SK-N-SH (cell line): ENCODE data around the gene ATF2.
A peak's percentile ranks its signal among the peaks of the same experiment; 100 is the strongest.

ENCODE experiments used
- CTCF ChIP-seq: fragments of 200-600 bp; sonication (generic); IDR thresholded peaks from 2 replicates; pipeline ENCODE4 v1.6.1; 2017; ENCODE audit warnings: antibody characterized with exemption, mild to moderate bottlenecking, moderate library complexity
- EP300 ChIP-seq, 2 experiments: IDR thresholded peaks; 2 replicates each; pipeline versions ENCODE4 v1.4.0 to v1.6.1; 2012; ENCODE audit warnings: borderline replicate concordance in 1 of 2, low read depth in 1 of 2, low read length in 1 of 2
- FOXJ3 ChIP-seq: sonication (generic); formaldehyde crosslinking; IDR thresholded peaks from 2 replicates; pipeline ENCODE4 v1.5.1; 2020; ENCODE audit warnings: mild to moderate bottlenecking, missing genetic modification reagents
- MAX ChIP-seq: IDR thresholded peaks from 2 replicates; pipeline ENCODE4 v1.4.0; 2012; ENCODE audit warnings: low read depth
- POLR2AphosphoS5 ChIP-seq: IDR thresholded peaks from 2 replicates; pipeline ENCODE4 v1.6.1; 2012; ENCODE audit warnings: low read depth, low read length
- RAD21 ChIP-seq: IDR thresholded peaks from 2 replicates; pipeline ENCODE4 v1.6.1; 2012; ENCODE audit warnings: mild to moderate bottlenecking, low read length
- RCOR1 ChIP-seq: fragments of 150-350 bp; IDR thresholded peaks from 2 replicates; pipeline ENCODE4 v1.6.1; 2017; ENCODE audit warnings: antibody characterized with exemption, low read length
- REST ChIP-seq: IDR thresholded peaks from 2 replicates; pipeline ENCODE4 v1.6.1; 2012; ENCODE audit warnings: mild to moderate bottlenecking, low read depth, low read length, moderate library complexity
- SIN3A ChIP-seq: IDR thresholded peaks from 2 replicates; pipeline ENCODE4 v1.6.1; 2012; ENCODE audit warnings: low read depth, mild to moderate bottlenecking, low read length, moderate library complexity, borderline replicate concordance
- SMC3 ChIP-seq: IDR thresholded peaks from 2 replicates; pipeline ENCODE4 v1.6.1; 2012; ENCODE audit warnings: low read depth, low read length, improper control_type of control experiment
- TEAD4 ChIP-seq: IDR thresholded peaks from 2 replicates; pipeline ENCODE4 v1.4.0; 2012; ENCODE audit warnings: mild to moderate bottlenecking, borderline replicate concordance; ENCODE audit not compliant: insufficient read depth
- USF2 ChIP-seq: fragments of 150-350 bp; IDR thresholded peaks from 2 replicates; pipeline ENCODE4 v1.6.1; 2017; ENCODE audit warnings: antibody characterized with exemption, low read length, low read depth, borderline replicate concordance
- YY1 ChIP-seq: IDR thresholded peaks from 2 replicates; pipeline ENCODE4 v1.4.0; 2012; ENCODE audit warnings: low read depth, mild to moderate bottlenecking

GRCh38 chr2:175181104-175181876 lies 13.3 kb upstream of the ATF2 start, which contains the start of gene ATP5MC3:
- TF ChIP-seq RCOR1 (no peak), TEAD4 (no peak), USF2 (no peak), RAD21 (no peak), CTCF (peak; percentile 41), FOXJ3 (CRISPR knock-in tag) (no peak), SMC3 (no peak; the same call in 1 of the 2 replicates), REST (peak; percentile 25; the same call in 1 of the 2 replicates), POLR2AphosphoS5 (peak; percentile 88; the same call in 1 of the 2 replicates), MAX (peak; percentile 57), EP300 (IDR thresholded peaks at IDR 0.05; ENCODE audit: borderline replicate concordance in 1 of 2, low read depth in 1 of 2, low read length in 1 of 2) (no peak), YY1 (no peak), SIN3A (peak; percentile 5; the same call in 1 of the 2 replicates)
